Measurements from ENCODE around the gene CYP4A22. TPM values are rescaled to one million over a fixed set of nuclear protein-coding genes. Genes with fewer than 3 reads are reported as not detected.
"Not testable (repeated sequence)": the region's sequence is repeated elsewhere in the genome, so short reads cannot be mapped to it uniquely, and the experiment has no call there.

Gene CYP4A22
- total RNA-seq, 1 donor from 2014 or later: not detected

DNA sequence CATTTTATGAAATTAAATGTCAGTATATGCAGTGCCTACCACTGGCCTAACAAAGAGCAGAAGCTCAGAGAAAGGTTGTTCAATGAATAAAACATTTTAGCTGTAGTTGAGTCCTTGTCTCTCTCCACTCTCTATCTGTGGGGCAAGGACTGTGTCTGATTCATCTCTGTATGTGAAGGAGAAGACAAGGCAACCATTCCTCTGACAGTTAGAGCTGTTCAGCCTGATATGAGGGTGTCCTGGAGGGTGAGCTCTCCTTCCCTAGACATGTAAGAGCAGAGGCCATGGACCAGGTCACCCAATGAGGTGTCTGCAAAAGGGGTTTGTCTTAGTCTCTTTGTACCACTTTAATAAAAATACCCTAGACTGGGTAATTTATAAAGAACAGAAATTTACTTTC, 57.1 kb downstream of the CYP4A22 start:
- Mint-ChIP-seq H3K36me3 (ENCODE audit: unreplicated experiment) (no peaks in the 10 kb centered on the region), H3K9me3 (ENCODE audit: unreplicated experiment) (no peaks in the 10 kb centered on the region), H3K4me1 (ENCODE audit: unreplicated experiment) (peaks cover 11% of the 10 kb centered on the region), H3K27me3 (ENCODE audit: unreplicated experiment) (peaks cover 25% of the 10 kb centered on the region), H3K4me3 (ENCODE audit: unreplicated experiment) (no peak overlapping the region), H3K27ac (ENCODE audit: unreplicated experiment) (no peak overlapping the region)
- no peak for DNase-seq (ENCODE audit: extremely low spot score, unreplicated experiment)
- TF ChIP-seq CTCF (IDR thresholded peaks at IDR 0.05): no peak

DNA sequence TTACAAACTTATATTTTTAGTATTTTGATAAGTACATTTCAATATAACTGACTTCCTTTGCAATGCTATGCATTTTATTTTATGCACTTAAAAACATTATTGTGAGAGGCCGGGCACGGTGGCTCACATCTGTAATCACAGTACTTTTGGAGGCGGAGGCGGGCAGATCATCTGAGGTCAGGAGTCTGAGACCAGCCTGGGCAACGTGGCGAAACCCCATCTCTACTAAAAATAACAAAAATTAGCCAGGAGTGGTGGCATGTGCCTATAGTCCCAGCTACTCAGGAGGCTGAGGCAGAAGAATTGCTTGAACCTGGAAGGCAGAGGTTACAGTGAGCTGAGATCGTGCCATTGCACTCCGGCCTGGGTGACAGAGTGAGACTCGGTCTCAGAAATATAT, 58.7 kb downstream of the CYP4A22 start:
- not testable (repeated sequence) for DNase-seq (ENCODE audit: extremely low spot score, unreplicated experiment); H3K4me3 Mint-ChIP-seq (ENCODE audit: unreplicated experiment); H3K27ac Mint-ChIP-seq (ENCODE audit: unreplicated experiment); H3K36me3 Mint-ChIP-seq (ENCODE audit: unreplicated experiment); H3K9me3 Mint-ChIP-seq (ENCODE audit: unreplicated experiment)
- Mint-ChIP-seq H3K4me1 (ENCODE audit: unreplicated experiment) (peaks cover 11% of the 10 kb centered on the region), H3K27me3 (ENCODE audit: unreplicated experiment) (peaks cover 34% of the 10 kb centered on the region)

- H3K36me3 Mint-ChIP-seq (ENCODE audit: unreplicated experiment): no peaks in the 10 kb centered on the region
- TF ChIP-seq CTCF (IDR thresholded peaks at IDR 0.05): no peak
- H3K9me3 Mint-ChIP-seq (ENCODE audit: unreplicated experiment): no peaks in the 10 kb centered on the region
- peaks cover 8% of the 10 kb centered on the region for H3K4me1 Mint-ChIP-seq (ENCODE audit: unreplicated experiment)
- peaks cover 40% of the 10 kb centered on the region for H3K27me3 Mint-ChIP-seq (ENCODE audit: unreplicated experiment)
- no peak for DNase-seq (ENCODE audit: extremely low spot score, unreplicated experiment)
- H3K27ac Mint-ChIP-seq (ENCODE audit: unreplicated experiment): no peak overlapping the region
- H3K4me3 Mint-ChIP-seq (ENCODE audit: unreplicated experiment): no peak overlapping the region
These were observed 59.4 kb downstream of the CYP4A22 start for GRCh38 chr1:47196622-47197021.

GRCh38 chr1:47198214-47198613, 61.0 kb downstream of the CYP4A22 start:
- Mint-ChIP-seq H3K9me3 (ENCODE audit: unreplicated experiment) (peaks cover 3% of the 10 kb centered on the region), H3K4me1 (ENCODE audit: unreplicated experiment) (no peaks in the 10 kb centered on the region), H3K27ac (ENCODE audit: unreplicated experiment) (no peak overlapping the region), H3K27me3 (ENCODE audit: unreplicated experiment) (peaks cover 40% of the 10 kb centered on the region), H3K4me3 (ENCODE audit: unreplicated experiment) (no peak overlapping the region), H3K36me3 (ENCODE audit: unreplicated experiment) (no peaks in the 10 kb centered on the region)
- TF ChIP-seq CTCF (IDR thresholded peaks at IDR 0.05): no peak
- no peak for DNase-seq (ENCODE audit: extremely low spot score, unreplicated experiment)

Other genes starting within 250 kb of the CYP4A22 start
- gene CYP4A11, start 196.0 kb upstream of the CYP4A22 start, total RNA-seq: not detected in 2 replicates
- gene CYP4X1, start 113.8 kb upstream of the CYP4A22 start, total RNA-seq: 0.38 and 0.89 TPM in 2 replicates
- not detected in 2 replicates for gene CYP4Z1, start 70.2 kb upstream of the CYP4A22 start, total RNA-seq
- not detected in 2 replicates for gene PDZK1IP1, start 52.6 kb downstream of the CYP4A22 start, total RNA-seq
- gene TAL1, start 94.8 kb downstream of the CYP4A22 start, total RNA-seq: not detected in 2 replicates
- 4.7 and 5.6 TPM in 2 replicates for gene STIL, start 176.7 kb downstream of the CYP4A22 start, total RNA-seq
- gene CMPK1, start 196.3 kb downstream of the CYP4A22 start, total RNA-seq: 97.1 and 105 TPM in 2 replicates